Astrocyte of the hippocampus (primary cell): ENCODE data around the gene ZNF277.

Experiments
- DNase-seq: peaks from one replicate; pipeline ENCODE4 v3.0.0; 2011; ENCODE audit warnings: low read depth, low spot score

The ZNF277 gene

GRCh38 chr7:112391841-112392286, 185.4 kb downstream of the ZNF277 start:
- peak; percentile 75 for DNase-seq
